CD4-positive, alpha-beta T cell (primary cell): ENCODE results near the gene CFAP157. TPM values are rescaled to one million over a fixed set of nuclear protein-coding genes. Genes with fewer than 3 reads are reported as not detected.

Source experiments
- ATAC-seq: fragments of 200-7000 bp; cut with Tn5 transposase; one replicate; pipeline ENCODE4 v1.10.0; 2022; ENCODE audit warnings: mild to moderate bottlenecking; ENCODE audit not compliant: poor library complexity
- CTCF ChIA-PET: fragments of 350-600 bp; sonication (Branson Sonifier 250); formaldehyde crosslinking; loops from one replicate; lab custom pipeline; 2021; ENCODE audit warnings: antibody characterized with exemption, inconsistent platforms; lab: Charles Lee
- POLR2A ChIA-PET: fragments of 350-600 bp; sonication (Branson Sonifier 250); formaldehyde crosslinking; loops from one replicate; lab custom pipeline; 2021; ENCODE audit warnings: antibody characterized with exemption, inconsistent platforms; lab: Charles Lee
- DNase-seq, 14 experiments: peaks; one replicate each; pipeline ENCODE4 v3.0.0-alpha.2; 2013 to 2020; ENCODE audit warnings: mixed read lengths in 2 of 14
- H3K27ac ChIP-seq, 2 donors: one replicate each; pipeline versions ENCODE4 v1.5.1 to v1.7.0; 2013; ENCODE audit warnings: low read length in 2 of 2, low read depth in 1 of 2, mild to moderate bottlenecking in 1 of 2
- H3K27me3 ChIP-seq, 2 experiments: 1 replicate in 1 of 2; 2 replicates in 1 of 2; pipeline versions ENCODE4 v1.6.1 to v1.7.0; 2013; ENCODE audit warnings: low read length in 2 of 2, control low read depth in 1 of 2, mild to moderate bottlenecking in 1 of 2, moderate library complexity in 1 of 2; ENCODE audit not compliant: insufficient read depth in 2 of 2, control insufficient read depth in 1 of 2
- H3K36me3 ChIP-seq: one replicate; pipeline ENCODE4 v1.6.1; 2013; ENCODE audit warnings: low read length, control low read depth; ENCODE audit not compliant: insufficient read depth
- H3K4me1 ChIP-seq: one replicate; pipeline ENCODE4 v1.6.1; 2013; ENCODE audit warnings: low read length, control low read depth; ENCODE audit not compliant: insufficient read depth
- H3K4me3 ChIP-seq: one replicate; pipeline ENCODE4 v1.5.1; 2013; ENCODE audit warnings: mild to moderate bottlenecking, low read length, moderate library complexity
- H3K9me3 ChIP-seq, 2 experiments: 1 replicate in 1 of 2; 2 replicates in 1 of 2; pipeline versions ENCODE4 v1.6.1 to v1.7.0; 2013; ENCODE audit warnings: low read length in 2 of 2, mild to moderate bottlenecking in 2 of 2, control low read depth in 1 of 2, moderate library complexity in 1 of 2; ENCODE audit not compliant: control insufficient read depth in 1 of 2, insufficient read depth in 1 of 2
- H3K27ac Mint-ChIP-seq: one replicate; pipeline ENCODE4 v1.8.0; 2020; ENCODE audit warnings: mixed read lengths
- H3K27me3 Mint-ChIP-seq: one replicate; pipeline ENCODE4 v1.8.0; 2021; ENCODE audit warnings: mixed read lengths
- H3K36me3 Mint-ChIP-seq: one replicate; pipeline ENCODE4 v1.8.0; 2021; ENCODE audit warnings: low read depth, mixed read lengths
- H3K4me1 Mint-ChIP-seq: one replicate; pipeline ENCODE4 v1.8.0; 2021; ENCODE audit warnings: low read depth, mixed read lengths
- H3K4me3 Mint-ChIP-seq: one replicate; pipeline ENCODE4 v1.8.0; 2020; ENCODE audit warnings: mild to moderate bottlenecking, mixed read lengths
- H3K9me3 Mint-ChIP-seq: one replicate; pipeline ENCODE4 v1.8.0; 2020; ENCODE audit warnings: mixed read lengths
- intact Hi-C, 2 experiments: fragments of 100-400 bp; cut with DNase I in 1 of 2; cut with micrococcal nuclease in 1 of 2; formaldehyde crosslinking; loops; one replicate each; pipeline versions ENCODE4 v1.15.1 to v1.9.0; 2023 to 2025; cut with DNase I, micrococcal nuclease
- total RNA-seq, 174 experiments: library from RNA in 2 of 174; stranded (reverse) in 2 of 174; gene quantifications; one replicate each; pipeline ENCODE4 v1.2.3 and lab custom pipeline; 2021 to 2026
- TF ChIP-seq, protein P1 (sequence below): fragments of 200-600 bp; IDR thresholded peaks from one replicate; pipeline ENCODE4 v1.8.0; 2022; ENCODE audit warnings: antibody characterized with exemption, mild to moderate bottlenecking

The CFAP157 gene
- total RNA-seq, 2 experiments from 2014 or later = 0.11 TPM; not detected in 1

GRCh38 chr9:127662617-127663016 lies 44.2 kb upstream of the CFAP157 start:
- POLR2A ChIA-PET = no interaction called here
- TF ChIP-seq, protein P1, sequence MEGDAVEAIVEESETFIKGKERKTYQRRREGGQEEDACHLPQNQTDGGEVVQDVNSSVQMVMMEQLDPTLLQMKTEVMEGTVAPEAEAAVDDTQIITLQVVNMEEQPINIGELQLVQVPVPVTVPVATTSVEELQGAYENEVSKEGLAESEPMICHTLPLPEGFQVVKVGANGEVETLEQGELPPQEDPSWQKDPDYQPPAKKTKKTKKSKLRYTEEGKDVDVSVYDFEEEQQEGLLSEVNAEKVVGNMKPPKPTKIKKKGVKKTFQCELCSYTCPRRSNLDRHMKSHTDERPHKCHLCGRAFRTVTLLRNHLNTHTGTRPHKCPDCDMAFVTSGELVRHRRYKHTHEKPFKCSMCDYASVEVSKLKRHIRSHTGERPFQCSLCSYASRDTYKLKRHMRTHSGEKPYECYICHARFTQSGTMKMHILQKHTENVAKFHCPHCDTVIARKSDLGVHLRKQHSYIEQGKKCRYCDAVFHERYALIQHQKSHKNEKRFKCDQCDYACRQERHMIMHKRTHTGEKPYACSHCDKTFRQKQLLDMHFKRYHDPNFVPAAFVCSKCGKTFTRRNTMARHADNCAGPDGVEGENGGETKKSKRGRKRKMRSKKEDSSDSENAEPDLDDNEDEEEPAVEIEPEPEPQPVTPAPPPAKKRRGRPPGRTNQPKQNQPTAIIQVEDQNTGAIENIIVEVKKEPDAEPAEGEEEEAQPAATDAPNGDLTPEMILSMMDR = no peak
- H3K27ac Mint-ChIP-seq = no peak overlapping the region

GRCh38 chr9:127664324-127664677 lies 42.5 kb upstream of the CFAP157 start:
- H3K27ac Mint-ChIP-seq = no peak overlapping the region
- no peaks in the 10 kb centered on the region for H3K4me1 ChIP-seq
- no peaks in the 10 kb centered on the region for H3K9me3 ChIP-seq
- no peaks in the 10 kb centered on the region for H3K4me1 Mint-ChIP-seq
- no peaks in the 10 kb centered on the region for H3K9me3 Mint-ChIP-seq
- no peak overlapping the region for H3K27ac ChIP-seq
- TF ChIP-seq, protein P1 = no peak
- H3K4me3 Mint-ChIP-seq = no peak overlapping the region
- no peak for DNase-seq
- ChIA-PET POLR2A (no interaction called here), CTCF (no interaction called here)
- H3K27me3 ChIP-seq = no peaks in the 10 kb centered on the region
- H3K36me3 Mint-ChIP-seq = no peaks in the 10 kb centered on the region
- no peaks in the 10 kb centered on the region for H3K36me3 ChIP-seq
- H3K27me3 Mint-ChIP-seq = peaks cover 4% of the 10 kb centered on the region
- H3K4me3 ChIP-seq = no peak overlapping the region
- no peak for ATAC-seq
- intact Hi-C loops = no loop called here

More at GRCh38 chr9:127662617-127663016, 44.2 kb upstream of the CFAP157 start:
- H3K4me3 ChIP-seq = no peak overlapping the region
- H3K4me1 Mint-ChIP-seq = no peaks in the 10 kb centered on the region
- no peak for DNase-seq
- no peaks in the 10 kb centered on the region for H3K9me3 Mint-ChIP-seq
- peaks cover 4% of the 10 kb centered on the region for H3K27me3 Mint-ChIP-seq
- CTCF ChIA-PET = no interaction called here
- H3K27ac ChIP-seq = no peak overlapping the region
- H3K4me3 Mint-ChIP-seq = no peak overlapping the region
- H3K27me3 ChIP-seq = no peaks in the 10 kb centered on the region
- no peaks in the 10 kb centered on the region for H3K36me3 Mint-ChIP-seq
- no peaks in the 10 kb centered on the region for H3K36me3 ChIP-seq
- intact Hi-C loops = no loop called here
- no peaks in the 10 kb centered on the region for H3K9me3 ChIP-seq
- no peak for ATAC-seq
- no peaks in the 10 kb centered on the region for H3K4me1 ChIP-seq

GRCh38 chr9:127664678-127665507 lies 41.9 kb upstream of the CFAP157 start:
- H3K4me3 Mint-ChIP-seq = no peak overlapping the region
- no peaks in the 10 kb centered on the region for H3K9me3 ChIP-seq
- no peaks in the 10 kb centered on the region for H3K27me3 ChIP-seq
- H3K27ac ChIP-seq = no peak overlapping the region
- H3K36me3 ChIP-seq = no peaks in the 10 kb centered on the region
- no peaks in the 10 kb centered on the region for H3K4me1 ChIP-seq
- no peak overlapping the region for H3K27ac Mint-ChIP-seq
- no peak overlapping the region for H3K4me3 ChIP-seq
- no peaks in the 10 kb centered on the region for H3K9me3 Mint-ChIP-seq
- CTCF ChIA-PET = no interaction called here
- intact Hi-C loops = no loop called here
- ATAC-seq (no peak), DNase-seq (no peak)
- no peaks in the 10 kb centered on the region for H3K4me1 Mint-ChIP-seq
- TF ChIP-seq, protein P1 = no peak
- H3K36me3 Mint-ChIP-seq = no peaks in the 10 kb centered on the region
- POLR2A ChIA-PET = no interaction called here
- H3K27me3 Mint-ChIP-seq = peaks cover 4% of the 10 kb centered on the region
